GM12878 (cell line): ENCODE measurements around the gene POMC. TPM values are rescaled to one million over a fixed set of nuclear protein-coding genes. Genes with fewer than 3 reads are reported as not detected.

Experiments used
- ATAC-seq: fragments of 200-7000 bp; cut with Tn5 transposase; 3 replicates; pipeline ENCODE4 v1.9.1; 2020; ENCODE audit warnings: mild to moderate bottlenecking, moderate library complexity
- BruUV-seq: library from RNA; stranded (reverse); fragments of 400-500 nt; replicated peaks from 2 replicates; lab custom pipeline; 2021; lab: Mats Ljungman, UMichigan
- CTCF ChIA-PET: fragments of 300-600 bp; sonication (Branson Sonifier 250); formaldehyde crosslinking; extraction: SDS; loops from one replicate; lab custom pipeline; 2021; ENCODE audit warnings: inconsistent platforms; lab: Yijun Ruan, JAX
- POLR2A ChIA-PET: fragments of 350-600 bp; formaldehyde crosslinking; extraction: SDS; loops from one replicate; lab custom pipeline; 2021; ENCODE audit warnings: inconsistent platforms; lab: Charles Lee
- RAD21 ChIA-PET: fragments of 300-600 bp; sonication (Branson Sonifier 250); formaldehyde crosslinking; loops from one replicate; lab custom pipeline; 2023; ENCODE audit warnings: antibody characterized with exemption; ENCODE audit not compliant: unreplicated experiment; lab: Charles Lee
- SMC1A ChIA-PET: fragments of 300-600 bp; sonication (Branson Sonifier 250); formaldehyde crosslinking; loops from one replicate; lab custom pipeline; 2023; ENCODE audit not compliant: unreplicated experiment, uncharacterized antibody; lab: Charles Lee
- DNase-seq: peaks from one replicate; pipeline ENCODE4 v3.0.0-alpha.2; 2011; ENCODE audit warnings: low read depth, low spot score
- FAIRE-seq: peaks from 3 replicates; lab custom pipeline; 2011; peaks lifted over from hg19 to GRCh38; lab: Jason Lieb, UNC
- H2AFZ ChIP-seq: 2 replicates; pipeline ENCODE4 v1.6.0; 2011; ENCODE audit warnings: low read depth, low read length, control low read depth; ENCODE audit not compliant: control insufficient read depth
- H3K27ac ChIP-seq: 2 replicates; pipeline ENCODE4 v1.5.1; 2011; ENCODE audit warnings: control low read depth; ENCODE audit not compliant: control insufficient read depth, insufficient read depth
- H3K27me3 ChIP-seq, 2 experiments: replicated peaks in 1 of 2; 2 replicates each; pipeline versions ENCODE4 v1.6.0 to v1.6.1; 2011; ENCODE audit warnings: low read length in 1 of 2; ENCODE audit not compliant: control insufficient read depth in 2 of 2, insufficient read depth in 2 of 2
- H3K36me3 ChIP-seq, 2 experiments: 2 replicates each; pipeline ENCODE4 v1.5.1; 2011; ENCODE audit warnings: low read length in 1 of 2; ENCODE audit not compliant: control insufficient read depth in 2 of 2, insufficient read depth in 2 of 2
- H3K4me1 ChIP-seq: 2 replicates; pipeline ENCODE4 v1.6.1; 2011; ENCODE audit warnings: mild to moderate bottlenecking, low read length, moderate library complexity, mixed read lengths; ENCODE audit not compliant: control insufficient read depth, insufficient read depth
- H3K4me2 ChIP-seq: 2 replicates; pipeline ENCODE4 v1.6.0; 2011; ENCODE audit warnings: control low read depth; ENCODE audit not compliant: control insufficient read depth, insufficient read depth
- H3K4me3 ChIP-seq: fragments of 200-600 bp; sonication (generic); 2 replicates; pipeline ENCODE4 v1.5.1; 2016
- H3K79me2 ChIP-seq: 2 replicates; pipeline ENCODE4 v1.6.0; 2011; ENCODE audit warnings: low read length; ENCODE audit not compliant: control insufficient read depth, insufficient read depth
- H3K9ac ChIP-seq: 2 replicates; pipeline ENCODE4 v1.8.0; 2011; ENCODE audit warnings: low read length, control low read depth, mixed read lengths; ENCODE audit not compliant: control insufficient read depth, insufficient read depth
- H3K9me3 ChIP-seq: replicated peaks from 3 replicates; pipeline ENCODE4 v1.5.1; 2011; ENCODE audit warnings: mild to moderate bottlenecking, low read length; ENCODE audit not compliant: control insufficient read depth, insufficient read depth
- H4K20me1 ChIP-seq: 2 replicates; pipeline ENCODE4 v1.6.0; 2011; ENCODE audit not compliant: control insufficient read depth, insufficient read depth
- ASH2L ChIP-seq: fragments of 300-600, 200-600 bp; sonication (generic); IDR thresholded peaks from 2 replicates; pipeline ENCODE4 v1.6.1; 2017; ENCODE audit warnings: low read depth, mild to moderate bottlenecking, borderline replicate concordance
- CEBPZ ChIP-seq: fragments of 150-350 bp; IDR thresholded peaks from 2 replicates; pipeline ENCODE4 v1.6.1; 2016; ENCODE audit warnings: low read depth, low read length
- CHD2 ChIP-seq: IDR thresholded peaks from 2 replicates; pipeline ENCODE4 v1.6.1; 2011; ENCODE audit warnings: low read depth, low read length, improper control_type of control experiment, borderline replicate concordance
- DPF2 ChIP-seq: fragments of 450-650 bp; IDR thresholded peaks from 2 replicates; pipeline ENCODE4 v1.6.1; 2017; ENCODE audit warnings: mild to moderate bottlenecking
- FOXM1 ChIP-seq: IDR thresholded peaks from 2 replicates; pipeline ENCODE4 v1.6.1; 2012; ENCODE audit warnings: low read depth, mild to moderate bottlenecking, inconsistent platforms, low read length, moderate library complexity
- GABPA ChIP-seq: IDR thresholded peaks from 2 replicates; pipeline ENCODE4 v1.6.1; 2014; ENCODE audit warnings: antibody characterized with exemption, low read depth, mild to moderate bottlenecking, inconsistent platforms
- HCFC1 ChIP-seq: fragments of 150-350 bp; IDR thresholded peaks from 2 replicates; pipeline ENCODE4 v1.6.1; 2014; ENCODE audit warnings: low read length
- KLF5 ChIP-seq: fragments of 450-650 bp; IDR thresholded peaks from 2 replicates; pipeline ENCODE4 v1.6.1; 2014; ENCODE audit warnings: mild to moderate bottlenecking; ENCODE audit not compliant: partially characterized antibody
- MTA3 ChIP-seq: IDR thresholded peaks from 2 replicates; pipeline ENCODE4 v1.6.1; 2012; ENCODE audit warnings: low read length, inconsistent platforms, borderline replicate concordance
- PAX8 ChIP-seq: fragments of 450-650 bp; IDR thresholded peaks from 2 replicates; pipeline ENCODE4 v1.6.1; 2017; ENCODE audit warnings: mild to moderate bottlenecking, moderate library complexity
- PML ChIP-seq: IDR thresholded peaks from 2 replicates; pipeline ENCODE4 v1.6.1; 2012; ENCODE audit warnings: low read length, inconsistent platforms
- POLR2A ChIP-seq: IDR thresholded peaks from 2 replicates; pipeline ENCODE4 v1.6.1; 2011; ENCODE audit warnings: low read depth, mild to moderate bottlenecking, low read length
- RCOR1 ChIP-seq: conservative IDR thresholded peaks from 2 replicates; pipeline ENCODE4 v1.6.1; 2012; ENCODE audit warnings: low read depth, low read length, improper control_type of control experiment
- SMARCA5 ChIP-seq: fragments of 450-650 bp; IDR thresholded peaks from 2 replicates; pipeline ENCODE4 v1.6.1; 2017; ENCODE audit warnings: mild to moderate bottlenecking
- SREBF2 ChIP-seq: IDR thresholded peaks from 2 replicates; pipeline ENCODE4 v1.6.1; 2012; ENCODE audit warnings: mild to moderate bottlenecking, low read length
- SUZ12 ChIP-seq: fragments of 200-600 bp; sonication (generic); IDR thresholded peaks from one replicate; pipeline ENCODE4 v1.6.1; 2018; ENCODE audit warnings: antibody characterized with exemption, mild to moderate bottlenecking; ENCODE audit not compliant: unreplicated experiment
- WRNIP1 ChIP-seq: IDR thresholded peaks from 2 replicates; pipeline ENCODE4 v1.6.1; 2011; ENCODE audit warnings: low read depth, low read length, improper control_type of control experiment, borderline replicate concordance
- ZNF384 ChIP-seq: IDR thresholded peaks from 2 replicates; pipeline ENCODE4 v1.6.1; 2012; ENCODE audit warnings: low read depth, mild to moderate bottlenecking, low read length, improper control_type of control experiment, borderline replicate concordance
- WGBS: methylation state at CpG from one replicate; pipeline ENCODE4 v1.1.6; 2016; ENCODE audit warnings: low lambda C conversion rate; ENCODE audit not compliant: insufficient replicate concordance, insufficient coverage; ENCODE audit errors: missing lambda C conversion rate; 5-methylcytosine and 5-hydroxymethylcytosine counted together
- in situ Hi-C: fragments of 300-500 bp; cut with MboI; formaldehyde crosslinking; loops from 9 replicates; pipeline ENCODE4 v1.14.3; 2018; ENCODE audit warnings: mixed read lengths
- intact Hi-C: fragments of 100-400 bp; cut with micrococcal nuclease; formaldehyde crosslinking; loops from one replicate; pipeline ENCODE4 v1.14.2; 2022; ENCODE audit not compliant: unreplicated experiment
- polyA plus RNA-seq, 11 experiments: library from polyadenylated mRNA; depleted of rRNA in 4 of 11; unstranded in 6 of 11; stranded (reverse) in 5 of 11; fragments of >200 nt; fragmentation: Nextera tagmentation in 4 of 11; fragmentation: Illumina TruSeq in 1 of 11; extraction: Ambion mirVana in 4 of 11; extraction: Trizol in 1 of 11; gene quantifications; 1 replicate in 1 of 11; 2 replicates in 10 of 11; pipeline versions ENCODE4 v1.2.1 to v1.2.3, GENCODE V29; 2011 to 2016; ENCODE audit warnings: inconsistent platforms in 2 of 11, missing spikeins in 2 of 11, low read depth in 1 of 11
- total RNA-seq, 4 experiments: library from RNA; depleted of rRNA in 3 of 4; stranded (reverse); fragments of >200 nt in 3 of 4; fragmentation: Illumina TruSeq in 1 of 4; extraction: Trizol in 1 of 4; gene quantifications; 2 replicates each; pipeline versions ENCODE4 v1.2.1 to v1.2.3, GENCODE V29; 2013 to 2021
- TF ChIP-seq, protein P1 (sequence below): fragments of 450-650 bp; IDR thresholded peaks from 2 replicates; pipeline ENCODE4 v1.6.1; 2018; ENCODE audit warnings: borderline replicate concordance, mild to moderate bottlenecking; ENCODE audit not compliant: partially characterized antibody
- TF ChIP-seq, protein P2 (sequence below): IDR thresholded peaks from 2 replicates; pipeline ENCODE4 v1.6.1; 2012; ENCODE audit warnings: low read depth, low read length, improper control_type of control experiment

Gene POMC
- total and polyA plus RNA-seq, 10 of the 15 experiments (the other 5 are each of a cell fraction or from before 2014, with no cell fraction given), result 0.05 to 14.7 (median 6.8) TPM; not detected in 1

DNA sequence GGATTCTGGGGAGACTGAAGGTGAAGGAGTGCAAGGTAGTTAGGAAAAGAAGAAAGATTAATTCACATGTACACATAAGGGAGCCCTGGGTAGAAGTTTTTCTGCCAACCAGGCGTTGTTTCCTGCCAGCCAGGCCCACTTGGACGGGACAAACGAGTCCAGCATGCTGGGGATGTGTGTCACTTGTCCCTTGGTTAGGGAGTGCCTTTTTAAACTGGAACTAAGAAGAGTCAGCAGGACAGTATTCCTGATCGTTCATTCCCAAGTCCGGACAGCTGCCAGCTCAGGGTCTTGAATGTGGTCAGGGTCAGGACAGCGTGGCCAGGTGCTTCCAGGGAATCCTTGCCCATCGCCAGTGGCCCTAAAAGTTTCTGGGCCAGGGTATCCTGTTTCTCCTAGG is 43.2 kb downstream of the POMC start (continued):
- TF ChIP-seq, protein P1, sequence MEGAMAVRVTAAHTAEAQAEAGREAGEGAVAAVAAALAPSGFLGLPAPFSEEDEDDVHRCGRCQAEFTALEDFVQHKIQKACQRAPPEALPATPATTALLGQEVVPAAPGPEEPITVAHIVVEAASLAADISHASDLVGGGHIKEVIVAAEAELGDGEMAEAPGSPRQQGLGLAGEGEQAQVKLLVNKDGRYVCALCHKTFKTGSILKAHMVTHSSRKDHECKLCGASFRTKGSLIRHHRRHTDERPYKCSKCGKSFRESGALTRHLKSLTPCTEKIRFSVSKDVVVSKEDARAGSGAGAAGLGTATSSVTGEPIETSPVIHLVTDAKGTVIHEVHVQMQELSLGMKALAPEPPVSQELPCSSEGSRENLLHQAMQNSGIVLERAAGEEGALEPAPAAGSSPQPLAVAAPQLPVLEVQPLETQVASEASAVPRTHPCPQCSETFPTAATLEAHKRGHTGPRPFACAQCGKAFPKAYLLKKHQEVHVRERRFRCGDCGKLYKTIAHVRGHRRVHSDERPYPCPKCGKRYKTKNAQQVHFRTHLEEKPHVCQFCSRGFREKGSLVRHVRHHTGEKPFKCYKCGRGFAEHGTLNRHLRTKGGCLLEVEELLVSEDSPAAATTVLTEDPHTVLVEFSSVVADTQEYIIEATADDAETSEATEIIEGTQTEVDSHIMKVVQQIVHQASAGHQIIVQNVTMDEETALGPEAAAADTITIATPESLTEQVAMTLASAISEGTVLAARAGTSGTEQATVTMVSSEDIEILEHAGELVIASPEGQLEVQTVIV, result no peak
- no peak for TF ChIP-seq ASH2L
- TF ChIP-seq SMARCA5, result no peak
- TF ChIP-seq KLF5, result no peak

DNA sequence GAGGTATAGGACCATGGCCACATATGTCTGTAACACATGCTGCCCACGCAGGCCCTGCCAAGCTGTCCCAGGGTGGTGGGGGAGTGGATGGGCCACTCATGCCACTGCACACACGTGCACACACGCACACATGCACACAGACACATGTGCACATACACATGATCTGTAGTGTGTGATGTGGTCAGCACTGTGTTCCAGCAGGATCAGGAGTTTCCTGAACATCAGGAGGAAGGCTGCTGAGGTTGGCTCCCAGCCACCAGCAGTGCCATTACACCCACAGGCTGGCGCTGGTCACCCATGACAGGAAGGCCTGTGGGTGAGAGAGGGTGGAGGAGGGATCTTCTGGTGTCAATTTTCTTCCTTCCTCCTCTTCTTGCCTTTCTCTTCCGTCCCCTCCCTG is 44.7 kb downstream of the POMC start:
- WGBS, result 50% methylated on average over 5 of the region's 5 CpGs
- intact Hi-C loops (no loop called here), in situ Hi-C loops (no loop called here)
- Histone ChIP-seq H3K27ac (no peak overlapping the region), H2AFZ (no peak overlapping the region), H3K27me3 (no peaks in the 10 kb centered on the region; a peak in 1 of 4 replicates), H3K9me3 (no peaks in the 10 kb centered on the region), H4K20me1 (no peaks in the 10 kb centered on the region), H3K36me3 (no peaks in the 10 kb centered on the region), H3K4me2 (no peak overlapping the region), H3K4me1 (no peaks in the 10 kb centered on the region), H3K4me3 (no peak overlapping the region), H3K79me2 (no peaks in the 10 kb centered on the region), H3K9ac (no peak overlapping the region)
- ChIA-PET RAD21 (no interaction called here), CTCF (interaction anchor here (4.6 kb wide), 1 partner anchor 148 kb away, joined by 18 read pairs; no protein-coding TSS in a partner anchor), POLR2A (no interaction called here), SMC1A (no interaction called here)
- FAIRE-seq (no peak), DNase-seq (no peak), ATAC-seq (no peak)
- BruUV-seq, result no TSS peak
- no peak for TF ChIP-seq PAX8
- no peak for TF ChIP-seq ZNF384
- TF ChIP-seq, protein P2, sequence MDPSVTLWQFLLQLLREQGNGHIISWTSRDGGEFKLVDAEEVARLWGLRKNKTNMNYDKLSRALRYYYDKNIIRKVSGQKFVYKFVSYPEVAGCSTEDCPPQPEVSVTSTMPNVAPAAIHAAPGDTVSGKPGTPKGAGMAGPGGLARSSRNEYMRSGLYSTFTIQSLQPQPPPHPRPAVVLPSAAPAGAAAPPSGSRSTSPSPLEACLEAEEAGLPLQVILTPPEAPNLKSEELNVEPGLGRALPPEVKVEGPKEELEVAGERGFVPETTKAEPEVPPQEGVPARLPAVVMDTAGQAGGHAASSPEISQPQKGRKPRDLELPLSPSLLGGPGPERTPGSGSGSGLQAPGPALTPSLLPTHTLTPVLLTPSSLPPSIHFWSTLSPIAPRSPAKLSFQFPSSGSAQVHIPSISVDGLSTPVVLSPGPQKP, result no peak
- TF ChIP-seq SUZ12, result no peak
- no peak for TF ChIP-seq WRNIP1
- TF ChIP-seq FOXM1, result no peak
- no peak for TF ChIP-seq GABPA
- no peak for TF ChIP-seq POLR2A
- no peak for TF ChIP-seq SREBF2
- no peak for TF ChIP-seq MTA3
- TF ChIP-seq CEBPZ, result no peak
- TF ChIP-seq PML, result no peak
- TF ChIP-seq RCOR1, result no peak
- no peak for TF ChIP-seq DPF2
- no peak for TF ChIP-seq HCFC1
- TF ChIP-seq CHD2, result no peak
